Amniotic stem cell (primary cell): ENCODE results near the gene TMEM132D.

Experiments
- DNase-seq: peaks from one replicate; lab custom pipeline; 2025; lab: John Stamatoyannopoulos, UW

TMEM132D gene

DNA sequence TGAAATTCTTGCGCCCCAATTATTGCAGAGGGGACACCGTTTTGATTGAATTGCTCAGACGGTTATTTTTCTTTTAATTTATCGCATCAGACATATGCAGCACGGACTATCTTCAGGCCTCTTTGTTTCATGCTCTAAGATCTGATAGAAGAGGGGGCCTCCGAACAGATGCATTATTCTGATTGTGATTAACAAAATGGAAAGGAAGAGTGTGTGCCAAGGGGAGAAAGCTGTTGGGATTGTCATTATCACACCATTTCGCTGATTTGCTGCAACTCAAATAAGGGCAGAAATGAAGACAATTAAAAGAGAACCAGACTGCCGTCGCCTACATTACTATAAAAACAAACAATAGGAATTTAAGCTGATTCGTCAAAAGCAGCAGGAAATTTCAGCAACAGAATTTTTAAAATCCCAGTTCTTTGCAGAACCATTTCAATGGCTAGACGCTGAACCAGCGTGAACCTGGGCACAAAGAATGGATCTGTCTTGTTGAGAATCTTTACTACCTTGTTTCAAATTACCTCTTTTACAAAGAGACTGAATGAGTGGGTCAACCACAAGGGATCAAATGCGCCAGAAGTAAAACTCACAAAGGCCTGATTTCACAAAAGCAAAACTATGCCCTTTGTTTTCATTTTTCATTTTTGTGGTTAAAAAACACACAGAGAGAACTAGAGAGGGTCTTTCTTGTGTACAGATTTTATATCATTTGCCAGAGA lies 30.6 kb downstream of the TMEM132D start:
- no peak for DNase-seq

DNA sequence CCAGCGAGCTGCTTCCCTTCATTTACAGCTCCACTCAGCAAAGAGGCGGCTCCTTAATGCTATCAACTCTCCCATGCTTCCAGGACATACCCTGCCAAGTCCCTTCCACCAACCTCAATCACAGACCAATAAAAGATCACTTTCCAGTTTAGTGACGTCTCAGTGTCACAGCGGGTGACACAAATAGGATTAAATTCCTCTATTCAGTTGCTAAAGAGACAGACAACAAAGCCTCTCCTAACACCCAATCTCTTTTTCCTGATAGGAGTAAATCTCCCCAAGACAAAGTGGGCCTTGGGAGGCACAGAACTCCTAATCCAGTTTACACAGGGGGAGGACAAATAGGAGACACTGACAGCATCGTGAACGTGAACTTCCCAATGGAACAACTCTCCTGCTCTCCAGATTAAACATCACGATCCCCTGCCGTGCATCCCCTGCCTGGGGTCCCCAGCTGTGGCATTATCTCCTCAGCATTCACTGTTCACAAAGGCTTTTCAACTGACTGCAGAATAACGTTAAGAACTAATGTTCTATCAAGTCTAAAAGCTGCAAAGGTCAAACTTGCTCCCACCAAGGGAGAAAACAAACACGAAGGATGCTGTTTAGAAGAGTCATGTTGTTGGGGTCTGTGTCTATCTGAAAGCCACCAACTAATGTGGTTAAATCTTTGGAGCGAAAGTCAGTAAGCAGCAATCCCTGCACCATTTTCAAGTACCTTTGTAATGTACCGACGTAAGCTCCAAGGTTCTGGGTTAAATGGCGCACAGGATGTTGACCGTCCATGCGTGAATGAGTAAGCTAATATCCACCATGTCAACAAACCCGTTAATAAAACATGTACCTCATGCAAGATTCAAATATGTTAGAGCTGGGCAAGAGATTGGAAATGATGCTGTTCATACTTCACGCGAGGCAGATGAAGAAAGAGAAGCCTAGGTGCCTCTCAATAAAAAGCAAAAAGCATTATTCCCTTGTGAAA lies 31.5 kb downstream of the TMEM132D start:
- DNase-seq: no peak

DNA sequence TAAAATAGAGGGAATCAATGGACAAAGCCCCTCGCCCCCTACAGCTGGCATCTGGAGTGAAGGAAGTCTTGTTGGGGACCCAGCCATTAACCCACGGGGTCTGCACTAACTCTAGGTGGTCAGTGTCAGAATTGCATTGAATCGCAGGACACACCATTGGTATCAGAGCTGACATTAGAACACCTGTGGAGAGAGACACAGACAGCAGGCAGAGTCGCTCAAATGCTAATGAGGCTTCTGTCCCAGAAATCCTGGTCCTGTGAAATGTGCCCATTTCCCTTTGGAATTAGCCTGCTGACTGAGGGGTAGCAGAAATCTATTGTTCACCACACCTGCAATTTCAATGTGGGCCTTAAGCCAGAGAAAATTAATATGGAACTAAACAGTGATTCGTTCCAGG lies 33.0 kb downstream of the TMEM132D start:
- DNase-seq: no peak

GRCh38 chr12:129870136-129870535 lies 33.7 kb downstream of the TMEM132D start:
- DNase-seq: no peak

- DNase-seq: no peak
Observed at GRCh38 chr12:129868575-129868974, 35.2 kb downstream of the TMEM132D start.

- DNase-seq: no peak
Observed at GRCh38 chr12:129863938-129864337, 39.9 kb downstream of the TMEM132D start.

GRCh38 chr12:129862561-129863175 lies 41.2 kb downstream of the TMEM132D start:
- no peak for DNase-seq

DNA sequence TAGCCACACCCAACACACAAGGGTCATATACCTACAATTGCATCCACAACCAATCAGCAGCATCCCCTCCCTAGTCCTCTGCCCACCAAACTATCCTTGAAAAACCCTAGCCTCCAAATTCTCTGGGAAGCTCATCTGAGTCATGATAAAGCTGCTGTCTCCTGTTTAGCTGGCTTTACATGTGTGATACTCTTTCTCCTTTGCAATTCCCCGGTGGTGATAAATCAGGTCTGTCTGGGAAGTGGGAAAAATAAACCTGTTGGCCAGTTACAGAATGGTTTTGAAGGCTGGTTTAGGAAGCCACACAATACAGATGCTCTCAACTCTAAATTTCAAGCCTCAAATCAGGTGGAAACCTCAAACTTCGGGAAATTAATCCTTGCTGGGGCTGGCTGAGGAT lies 41.9 kb downstream of the TMEM132D start:
- no peak for DNase-seq

GRCh38 chr12:129854591-129854990 lies 49.2 kb downstream of the TMEM132D start:
- no peak for DNase-seq

GRCh38 chr12:129851296-129851695 lies 52.5 kb downstream of the TMEM132D start:
- no peak for DNase-seq

DNA sequence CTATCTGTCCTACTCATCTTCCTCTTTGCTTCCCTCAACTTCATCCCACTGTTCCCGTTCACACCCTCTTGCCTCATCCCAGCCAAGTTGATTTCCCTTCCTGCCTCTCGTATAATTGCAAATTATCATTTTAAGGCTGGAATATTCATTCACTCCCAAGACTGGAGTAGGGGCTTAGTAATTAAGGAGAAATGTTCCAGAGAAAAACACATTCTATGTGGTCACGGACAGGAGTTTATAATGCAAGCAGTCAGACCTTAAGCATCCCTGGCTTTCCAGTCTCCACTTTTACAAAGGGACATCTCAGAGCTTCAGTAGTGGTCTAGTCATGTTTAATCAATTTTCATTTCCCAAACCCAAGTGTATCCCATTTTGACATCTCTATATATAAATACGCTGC lies 54.9 kb downstream of the TMEM132D start:
- DNase-seq: peak; percentile 4

DNA sequence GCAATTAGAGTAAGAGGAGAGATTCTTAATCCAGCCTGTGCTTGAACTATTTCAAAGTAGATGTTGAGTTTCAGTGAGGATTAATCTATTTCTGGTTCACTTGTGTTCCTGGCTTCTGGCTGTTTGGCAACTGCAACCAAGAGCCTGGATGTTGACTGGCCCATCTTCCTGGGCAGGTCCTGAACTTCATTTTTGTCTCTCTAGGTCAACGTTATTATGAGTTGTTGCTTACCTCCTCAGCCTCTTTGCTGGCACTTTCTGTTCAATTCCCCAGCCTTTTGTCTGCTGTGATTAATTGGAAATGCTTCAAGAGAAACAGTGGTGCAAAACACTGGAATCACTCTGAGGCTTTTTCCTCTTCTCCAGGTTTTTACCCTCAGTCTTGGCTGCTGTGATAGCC lies 56.8 kb downstream of the TMEM132D start:
- no peak for DNase-seq

DNA sequence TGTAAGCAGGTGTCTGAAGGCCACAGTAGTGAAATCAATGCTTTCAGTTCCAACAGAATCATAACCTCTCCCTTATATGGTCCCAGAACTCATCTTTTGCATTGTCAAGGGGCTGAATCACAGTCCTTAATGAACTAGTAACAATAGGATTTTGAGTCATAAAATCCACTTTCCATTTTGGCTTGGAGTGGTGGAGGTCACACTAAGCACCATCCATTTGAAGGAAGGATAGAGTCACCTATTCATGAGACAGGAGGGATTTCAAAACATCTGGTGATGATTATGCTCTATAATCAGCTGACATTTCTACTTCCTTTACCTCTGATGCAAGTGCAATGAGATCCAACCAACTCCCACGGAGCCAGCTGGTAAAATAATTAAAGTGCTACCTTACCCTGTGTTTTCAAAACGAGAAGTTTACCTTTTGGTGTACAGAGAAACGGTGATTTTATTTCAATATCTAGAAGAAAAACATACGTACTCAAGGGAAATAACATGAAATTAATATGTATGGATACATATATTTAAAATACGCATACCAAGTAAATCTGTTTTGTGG lies 59.1 kb downstream of the TMEM132D start:
- peak; percentile 36 for DNase-seq

GRCh38 chr12:129841251-129841650 lies 62.6 kb downstream of the TMEM132D start:
- no peak for DNase-seq

DNA sequence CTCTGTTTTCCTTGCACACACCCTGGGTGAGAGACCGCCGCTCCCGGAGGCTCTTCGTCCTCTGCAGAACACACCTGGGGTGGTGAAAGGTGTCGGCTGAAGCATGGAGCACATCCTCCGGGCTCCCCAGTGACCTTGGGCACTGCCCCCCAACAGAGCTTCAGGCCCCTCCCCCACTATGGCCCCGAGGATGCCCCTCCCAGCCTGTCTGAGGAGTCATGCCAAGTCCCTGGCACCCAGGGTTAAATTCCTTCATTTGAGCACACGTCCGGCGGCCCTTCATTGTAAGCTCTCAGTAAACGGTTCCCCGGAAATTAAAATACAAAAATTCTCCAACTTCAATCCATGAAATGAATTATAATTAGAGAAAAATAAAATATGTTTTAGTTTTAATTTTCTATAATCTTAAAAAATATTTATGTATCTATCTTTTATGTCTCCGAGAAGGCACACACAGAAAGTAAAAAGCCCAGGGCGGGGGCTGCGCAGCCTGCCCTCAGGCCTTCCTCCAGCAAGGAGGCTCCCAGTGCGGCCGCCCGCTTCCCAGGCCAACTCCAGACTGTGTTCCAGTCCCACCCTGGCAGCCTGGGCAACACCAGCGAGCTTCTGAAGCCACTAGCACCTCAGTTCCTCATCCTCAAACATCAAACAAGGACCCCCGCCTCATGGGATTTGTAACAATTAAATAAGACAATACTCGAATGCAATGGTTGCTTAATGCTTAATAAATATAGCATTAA lies 63.5 kb downstream of the TMEM132D start:
- no peak for DNase-seq

- no peak for DNase-seq
Observed at GRCh38 chr12:129839679-129840078, 64.1 kb downstream of the TMEM132D start.

GRCh38 chr12:129831294-129831693 lies 72.5 kb downstream of the TMEM132D start:
- no peak for DNase-seq

- no peak for DNase-seq
Observed at GRCh38 chr12:129830796-129831195, 73.0 kb downstream of the TMEM132D start.

- DNase-seq: no peak
Observed at GRCh38 chr12:129827866-129828384, 75.9 kb downstream of the TMEM132D start.

- no peak for DNase-seq
Observed at GRCh38 chr12:129827102-129827865, 76.5 kb downstream of the TMEM132D start.

DNA sequence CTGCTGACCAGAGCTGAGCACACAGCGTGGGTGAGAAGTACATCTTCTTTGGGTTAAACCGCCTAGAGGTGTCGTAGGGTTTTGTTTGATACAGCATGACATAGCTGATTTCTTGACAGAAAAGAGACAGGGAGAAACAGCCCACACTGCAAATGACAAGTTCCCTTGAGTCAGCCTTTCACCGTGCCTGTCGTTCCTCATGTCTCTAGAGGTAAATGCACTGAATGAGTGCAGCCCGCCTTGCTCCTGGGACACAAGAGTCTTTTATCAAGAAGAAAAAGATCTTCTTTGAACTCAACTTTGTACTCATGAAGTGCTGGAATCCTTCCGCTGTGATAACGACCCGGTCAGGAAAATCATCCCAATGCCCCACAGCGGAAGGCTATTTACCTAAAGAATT lies 77.6 kb downstream of the TMEM132D start:
- DNase-seq: no peak
